ENCODE measurements around the gene EYS.
"Not testable (repeated sequence)": the region's sequence is repeated elsewhere in the genome, so short reads cannot be mapped to it uniquely, and the experiment has no call there.

The EYS gene

GRCh38 chr6:64293298-64293697, 1413.7 kb downstream of the EYS start:
- no peak for DNase-seq (ENCODE audit: low spot score)

- no peak for DNase-seq (ENCODE audit: low spot score)
Measured at GRCh38 chr6:64290867-64291266, 1416.2 kb downstream of the EYS start.

GRCh38 chr6:64289931-64290330, 1417.1 kb downstream of the EYS start:
- no peak for DNase-seq (ENCODE audit: low spot score)

GRCh38 chr6:64288351-64288750, 1418.7 kb downstream of the EYS start:
- no peak for DNase-seq (ENCODE audit: low spot score)

- no peak for DNase-seq (ENCODE audit: low spot score)
Measured at GRCh38 chr6:64281167-64281566, 1425.9 kb downstream of the EYS start.

GRCh38 chr6:64280569-64280968, 1426.5 kb downstream of the EYS start:
- no peak for DNase-seq (ENCODE audit: low spot score)

GRCh38 chr6:64270083-64270482, 1436.9 kb downstream of the EYS start:
- no peak for DNase-seq (ENCODE audit: low spot score)

- no peak for DNase-seq (ENCODE audit: low spot score)
Measured at GRCh38 chr6:64266351-64266821, 1440.6 kb downstream of the EYS start.

- no peak for DNase-seq (ENCODE audit: low spot score)
Measured at GRCh38 chr6:64263778-64264177, 1443.2 kb downstream of the EYS start.

GRCh38 chr6:64259372-64259771, 1447.7 kb downstream of the EYS start:
- no peak for DNase-seq (ENCODE audit: low spot score)

GRCh38 chr6:64258752-64259151, 1448.3 kb downstream of the EYS start:
- DNase-seq (ENCODE audit: low spot score) = no peak

- no peak for DNase-seq (ENCODE audit: low spot score)
Measured at GRCh38 chr6:64258302-64258701, 1448.7 kb downstream of the EYS start.

GRCh38 chr6:64257586-64257985, 1449.4 kb downstream of the EYS start:
- no peak for DNase-seq (ENCODE audit: low spot score)

- DNase-seq (ENCODE audit: low spot score) = no peak
Measured at GRCh38 chr6:64256483-64256882, 1450.5 kb downstream of the EYS start.

- DNase-seq (ENCODE audit: low spot score) = no peak
Measured at GRCh38 chr6:64255000-64255399, 1452.0 kb downstream of the EYS start.

- no peak for DNase-seq (ENCODE audit: low spot score)
Measured at GRCh38 chr6:64254558-64254957, 1452.5 kb downstream of the EYS start.

- DNase-seq (ENCODE audit: low spot score) = no peak
Measured at GRCh38 chr6:64252256-64252655, 1454.8 kb downstream of the EYS start.

GRCh38 chr6:64250126-64250525, 1456.9 kb downstream of the EYS start:
- DNase-seq (ENCODE audit: low spot score) = no peak

- no peak for DNase-seq (ENCODE audit: low spot score)
Measured at GRCh38 chr6:64249115-64249514, 1457.9 kb downstream of the EYS start.

GRCh38 chr6:64243618-64244017, 1463.4 kb downstream of the EYS start:
- no peak for DNase-seq (ENCODE audit: low spot score)

GRCh38 chr6:64238908-64239307, 1468.1 kb downstream of the EYS start:
- not testable (repeated sequence) for DNase-seq (ENCODE audit: low spot score)

- no peak for DNase-seq (ENCODE audit: low spot score)
Measured at GRCh38 chr6:64238071-64238470, 1469.0 kb downstream of the EYS start.

- DNase-seq (ENCODE audit: low spot score) = no peak
Measured at GRCh38 chr6:64233746-64234145, 1473.3 kb downstream of the EYS start.

GRCh38 chr6:64231928-64232327, 1475.1 kb downstream of the EYS start:
- no peak for DNase-seq (ENCODE audit: low spot score)

- DNase-seq (ENCODE audit: low spot score) = no peak
Measured at GRCh38 chr6:64230530-64230929, 1476.5 kb downstream of the EYS start.

Data from ecto neural progenitor cell (in vitro differentiated cells).